Measurements from ENCODE around the gene REX1BD. TPM values are rescaled to one million over a fixed set of nuclear protein-coding genes. Genes with fewer than 3 reads are reported as not detected.

Gene REX1BD
- total and polyA plus RNA-seq, 2 of the 13 experiments (the other 11 are each of a cell fraction or from before 2014, with no cell fraction given), result 7.5 to 25.4 TPM

- no peak overlapping the region for H2AFZ ChIP-seq (ENCODE audit: low read length)
- H3K4me1 ChIP-seq (ENCODE audit: insufficient read depth, low read length), result peaks cover 33% of the 10 kb centered on the region
- WGBS (ENCODE audit: low lambda C conversion rate), result 0% methylated on average over 10 of the region's 16 CpGs
- ChIA-PET POLR2A (interaction anchor here (0.7 to 3.2 kb wide), 24 partner anchors 9 to 252 kb away, joined by 3 to 74 read pairs (median 4); partner anchors contain the start of genes ELL, KXD1, SSBP4 and UBA52), CTCF (ENCODE audit: low intra/inter-chr PET ratio, low total read pairs) (no interaction called here)
- peaks cover 0 to 2% of the 10 kb centered on the region in 2 experiments; a peak in 1 of 5 replicates for H3K27me3 ChIP-seq (ENCODE audit: control insufficient read depth in 1 of 2, insufficient read depth in 2 of 2, low read length in 2 of 2)
- H3K79me2 ChIP-seq (ENCODE audit: insufficient read depth, low read length), result no peaks in the 10 kb centered on the region
- peak overlapping the region; percentile 92 for H3K27ac ChIP-seq (ENCODE audit: extremely low read length, insufficient read depth, low read length)
- peak overlapping the region; percentile 59 to 85 (median 68) for H3K4me3 ChIP-seq (replicated peaks in 1 of 3; ENCODE audit: insufficient read depth in 1 of 3, low read depth in 2 of 3, low read length in 3 of 3)
- H4K20me1 ChIP-seq (ENCODE audit: insufficient read depth, low read length), result no peaks in the 10 kb centered on the region
- BruUV-seq (replicated peaks), result TSS peak; percentile 35
- peak overlapping the region; percentile 75 for H3K9ac ChIP-seq (ENCODE audit: insufficient read depth, low read depth, low read length)
- H3K4me2 ChIP-seq (ENCODE audit: low read depth, low read length), result peak overlapping the region; percentile 96
- DNase-seq (ENCODE audit: low spot score) (peak; percentile 53), ATAC-seq (peak; percentile 37), FAIRE-seq (peak; percentile 44)
- peaks cover 0 to 3% of the 10 kb centered on the region in 2 experiments; a peak in 1 of 5 replicates for H3K36me3 ChIP-seq (replicated peaks in 1 of 2; ENCODE audit: control insufficient read depth in 1 of 2, insufficient read depth in 2 of 2, low read length in 2 of 2)
- intact Hi-C loops (cut with micrococcal nuclease; ENCODE audit: unreplicated experiment), result loop anchor here (1.0 to 2.0 kb wide), 2 partner anchors 86 to 119 kb away; no protein-coding TSS in a partner anchor
- in situ Hi-C loops (cut with HindIII; ENCODE audit: extremely low pct_ligation_motif_present, low pct_unique_long_range_greater_than_20kb), result no loop called here
- no peaks in the 10 kb centered on the region for H3K9me3 ChIP-seq (ENCODE audit: low read length)
- TF ChIP-seq FOXA1 (IDR thresholded peaks at IDR 0.05) (no peak), FOXA1 (CRISPR knock-in tag; IDR thresholded peaks at IDR 0.05) (0 out of 2 replicates have a peak, but pooled peaks have one; percentile 43), FOXA3 (CRISPR knock-in tag; IDR thresholded peaks at IDR 0.05) (0 out of 2 replicates have a peak, but pooled peaks have one; percentile 17), KAT7 (CRISPR knock-in tag; IDR thresholded peaks at IDR 0.05; ENCODE audit: borderline replicate concordance) (no peak), HOXA7 (CRISPR knock-in tag; IDR thresholded peaks at IDR 0.05) (peak; percentile 61; the same call in 1 of the 2 replicates), ZNF501 (CRISPR knock-in tag; IDR thresholded peaks at IDR 0.05) (peak; percentile 13; the same call in 1 of the 2 replicates), POLR2G (IDR thresholded peaks at IDR 0.05; ENCODE audit: low read depth, low read length) (peak; percentile 39; the same call in 1 of the 2 replicates), ZNF879 (CRISPR knock-in tag; IDR thresholded peaks at IDR 0.05) (0 out of 2 replicates have a peak, but pooled peaks have one; percentile 29), USF2 (IDR thresholded peaks at IDR 0.05; ENCODE audit: low read depth, low read length) (no peak), USF2 (CRISPR knock-in tag; IDR thresholded peaks at IDR 0.05; ENCODE audit: borderline replicate concordance) (no peak), SAP130 (CRISPR knock-in tag; IDR thresholded peaks at IDR 0.05; ENCODE audit: low read depth) (peak; percentile 50; the same call in 1 of the 2 replicates), THAP7 (CRISPR knock-in tag; IDR thresholded peaks at IDR 0.05) (peak; percentile 25; the same call in 1 of the 2 replicates), ZNF746 (CRISPR knock-in tag; IDR thresholded peaks at IDR 0.05) (0 out of 2 replicates have a peak, but pooled peaks have one; percentile 35), SSRP1 (CRISPR knock-in tag; IDR thresholded peaks at IDR 0.05) (no peak), CREM (IDR thresholded peaks at IDR 0.05) (0 out of 2 replicates have a peak, but pooled peaks have one; percentile 13), CREM (CRISPR knock-in tag; IDR thresholded peaks at IDR 0.05) (no peak), ZNF468 (CRISPR knock-in tag; IDR thresholded peaks at IDR 0.05) (no peak), HBP1 (CRISPR knock-in tag; IDR thresholded peaks at IDR 0.05; ENCODE audit: low read depth) (0 out of 2 replicates have a peak, but pooled peaks have one; percentile 24), ZNF414 (CRISPR knock-in tag; IDR thresholded peaks at IDR 0.05) (peak; percentile 10; the same call in 1 of the 2 replicates), PHF20 (CRISPR knock-in tag; IDR thresholded peaks at IDR 0.05) (peak; percentile 20; the same call in 1 of the 2 replicates), ZFP90 (CRISPR knock-in tag; IDR thresholded peaks at IDR 0.05; ENCODE audit: borderline replicate concordance) (0 out of 2 replicates have a peak, but pooled peaks have one; percentile 1)
Observed at GRCh38 chr19:18587962-18588610, 512 bp upstream of the REX1BD start.
